PC-3 (cell line): ENCODE results near the gene GPX4. TPM values are rescaled to one million over a fixed set of nuclear protein-coding genes. Genes with fewer than 3 reads are reported as not detected.

Experiments
- ATAC-seq: fragments of 200-7000 bp; cut with Tn5 transposase; 2 replicates; pipeline ENCODE4 v1.9.1; 2020; ENCODE audit warnings: mild to moderate bottlenecking, moderate library complexity
- BruUV-seq: library from RNA; stranded (reverse); fragments of 400-500 nt; replicated peaks from 2 replicates; lab custom pipeline; 2021; lab: Mats Ljungman, UMichigan
- CTCF ChIA-PET: fragments of 300-600 bp; sonication (Branson Sonifier 250); formaldehyde crosslinking; loops from one replicate; lab custom pipeline; 2022; ENCODE audit warnings: antibody characterized with exemption; lab: Charles Lee
- POLR2A ChIA-PET: fragments of 300-600 bp; sonication (Branson Sonifier 250); formaldehyde crosslinking; loops from one replicate; lab custom pipeline; 2022; ENCODE audit warnings: antibody characterized with exemption; ENCODE audit not compliant: unreplicated experiment; lab: Charles Lee
- DNase-seq: peaks from one replicate; pipeline ENCODE4 v3.0.0-alpha.2; 2015
- H2AFZ ChIP-seq: fragments of 300-600 bp; sonication (generic); 2 replicates; pipeline ENCODE4 v1.6.0; 2016; ENCODE audit warnings: antibody characterized with exemption, low read length
- H3F3A ChIP-seq: fragments of 300-600 bp; sonication (generic); one replicate; pipeline ENCODE4 v1.6.0; 2017; ENCODE audit warnings: antibody characterized with exemption, low read length, control low read depth, mild to moderate bottlenecking; ENCODE audit not compliant: unreplicated experiment
- H3K27ac ChIP-seq: fragments of 300-600 bp; sonication (generic); 2 replicates; pipeline ENCODE4 v1.5.1; 2016; ENCODE audit warnings: mild to moderate bottlenecking, low read length
- H3K27me3 ChIP-seq: fragments of 300-600 bp; sonication (generic); 2 replicates; pipeline ENCODE4 v1.6.1; 2016; ENCODE audit warnings: low read length, mixed read lengths
- H3K36me3 ChIP-seq: fragments of 300-600 bp; sonication (generic); 2 replicates; pipeline ENCODE4 v1.6.1; 2016; ENCODE audit warnings: low read depth, mixed run types, low read length, mixed read lengths
- H3K4me1 ChIP-seq: fragments of 300-600 bp; sonication (generic); 2 replicates; pipeline ENCODE4 v1.5.1; 2016; ENCODE audit warnings: low read length; ENCODE audit not compliant: insufficient read depth
- H3K4me2 ChIP-seq: fragments of 300-600 bp; sonication (generic); 2 replicates; pipeline ENCODE4 v1.6.0; 2016; ENCODE audit warnings: low read length
- H3K4me3 ChIP-seq: fragments of 300-600 bp; sonication (generic); 2 replicates; pipeline ENCODE4 v1.5.1; 2016; ENCODE audit warnings: mild to moderate bottlenecking, low read length, mixed read lengths
- H3K79me2 ChIP-seq: fragments of 300-600 bp; sonication (generic); 2 replicates; pipeline ENCODE4 v1.6.1; 2017; ENCODE audit warnings: low read length, mixed read lengths
- H3K9ac ChIP-seq: fragments of 300-600 bp; sonication (generic); 2 replicates; pipeline ENCODE4 v1.6.0; 2016; ENCODE audit warnings: mild to moderate bottlenecking, low read length
- H3K9me2 ChIP-seq: fragments of 300-600 bp; sonication (generic); replicated peaks from 2 replicates; pipeline ENCODE4 v1.6.1; 2016; ENCODE audit warnings: mixed run types, low read length, mixed read lengths
- H3K9me3 ChIP-seq: fragments of 300-600 bp; sonication (generic); 2 replicates; pipeline ENCODE4 v1.6.1; 2016; ENCODE audit warnings: low read length, mixed read lengths
- H4K20me1 ChIP-seq: fragments of 300-600 bp; sonication (generic); 2 replicates; pipeline ENCODE4 v1.6.1; 2016; ENCODE audit warnings: low read length, mixed read lengths
- CTCF ChIP-seq: fragments of 300-600 bp; sonication (generic); conservative IDR thresholded peaks from 2 replicates; pipeline ENCODE4 v1.5.1; 2017; ENCODE audit warnings: antibody characterized with exemption, low read depth, mild to moderate bottlenecking, low read length
- EZH2 ChIP-seq: fragments of 300-600 bp; sonication (generic); IDR thresholded peaks from one replicate; pipeline ENCODE4 v1.6.1; 2017; ENCODE audit warnings: antibody characterized with exemption, mild to moderate bottlenecking, low read length; ENCODE audit not compliant: unreplicated experiment
- EZH2phosphoT487 ChIP-seq: fragments of 300-600 bp; sonication (generic); IDR thresholded peaks from 2 replicates; pipeline ENCODE4 v1.6.1; 2018; ENCODE audit warnings: mild to moderate bottlenecking, antibody characterized with exemption, low read length, borderline replicate concordance
- intact Hi-C: fragments of 100-400 bp; cut with micrococcal nuclease; formaldehyde crosslinking; loops from 2 replicates; pipeline ENCODE4 v1.9.0; 2023
- total RNA-seq: library from RNA; depleted of rRNA; stranded (reverse); fragments of >200 nt; gene quantifications from 2 replicates; pipeline ENCODE4 v1.2.3, GENCODE V29; 2014

The GPX4 gene
- total RNA-seq, 1 experiment from 2014 or later: 644 TPM

- peaks cover 3% of the 10 kb centered on the region; the same call in 1 of the 2 replicates for H4K20me1 ChIP-seq
- CTCF ChIA-PET: no interaction called here
- no peak for ATAC-seq
Observed at GRCh38 chr19:1107661-1108261, 4.0 kb downstream of the GPX4 start.

GRCh38 chr19:1108291-1109031 is 4.7 kb downstream of the GPX4 start:
- DNase-seq: no peak
- Histone ChIP-seq H3K79me2 (peaks cover 6% of the 10 kb centered on the region; the same call in 1 of the 2 replicates), H3K9me3 (no peaks in the 10 kb centered on the region), H3K9me2 (no peaks in the 10 kb centered on the region), H3K4me3 (no peak overlapping the region), H3K4me1 (peaks cover 5% of the 10 kb centered on the region), H3K27me3 (no peaks in the 10 kb centered on the region), H3F3A (peaks cover 4% of the 10 kb centered on the region), H4K20me1 (peaks cover 3% of the 10 kb centered on the region; the same call in 1 of the 2 replicates), H2AFZ (no peak overlapping the region), H3K9ac (no peak overlapping the region), H3K27ac (no peak overlapping the region), H3K4me2 (no peak overlapping the region), H3K36me3 (no peaks in the 10 kb centered on the region; the same call in 1 of the 2 replicates)
- TF ChIP-seq CTCF: no peak
- TF ChIP-seq EZH2phosphoT487: no peak
- TF ChIP-seq EZH2: no peak
- ChIA-PET CTCF (no interaction called here), POLR2A (no interaction called here)
- BruUV-seq: no TSS peak
- no peak for ATAC-seq
- intact Hi-C loops: loop anchor here (10.0 kb wide), 1 partner anchor 66 kb away; the partner anchor contains the start of gene SBNO2

More at GRCh38 chr19:1107661-1108261, 4.0 kb downstream of the GPX4 start:
- POLR2A ChIA-PET: no interaction called here
- Histone ChIP-seq H3K27ac (no peak overlapping the region), H3K4me1 (peaks cover 12% of the 10 kb centered on the region), H2AFZ (no peak overlapping the region), H3K36me3 (no peaks in the 10 kb centered on the region; the same call in 1 of the 2 replicates), H3K4me3 (no peak overlapping the region), H3K9me3 (no peaks in the 10 kb centered on the region), H3K79me2 (peaks cover 6% of the 10 kb centered on the region; the same call in 1 of the 2 replicates), H3K4me2 (no peak overlapping the region), H3F3A (peaks cover 4% of the 10 kb centered on the region), H3K9me2 (no peaks in the 10 kb centered on the region), H3K9ac (no peak overlapping the region), H3K27me3 (no peaks in the 10 kb centered on the region)
- intact Hi-C loops: loop anchor here (10.0 kb wide), 1 partner anchor 67 kb away; the partner anchor contains the start of gene SBNO2
- DNase-seq: no peak
- BruUV-seq: no TSS peak
- TF ChIP-seq CTCF (no peak), EZH2 (no peak), EZH2phosphoT487 (no peak)
